Esophagus squamous epithelium (tissue), 4 donors: ENCODE data around the gene RNF7.

Experiments
- POLR2A ChIP-seq, 4 donors: fragments of 450-650 bp; IDR thresholded peaks; one replicate each; pipeline ENCODE4 v1.6.1; 2017; ENCODE audit warnings: antibody characterized with exemption in 4 of 4, mild to moderate bottlenecking in 4 of 4, moderate library complexity in 3 of 4
- TF ChIP-seq, protein P1 (sequence below), 6 experiments: fragments of 450-650 bp in 4 of 6; fragments of 200-600 bp in 2 of 6; sonication (generic) in 2 of 6; IDR thresholded peaks; one replicate each; pipeline ENCODE4 v1.5.1; 2016 to 2019; ENCODE audit warnings: antibody characterized with exemption in 6 of 6, mild to moderate bottlenecking in 4 of 6, moderate library complexity in 4 of 6

DNA sequence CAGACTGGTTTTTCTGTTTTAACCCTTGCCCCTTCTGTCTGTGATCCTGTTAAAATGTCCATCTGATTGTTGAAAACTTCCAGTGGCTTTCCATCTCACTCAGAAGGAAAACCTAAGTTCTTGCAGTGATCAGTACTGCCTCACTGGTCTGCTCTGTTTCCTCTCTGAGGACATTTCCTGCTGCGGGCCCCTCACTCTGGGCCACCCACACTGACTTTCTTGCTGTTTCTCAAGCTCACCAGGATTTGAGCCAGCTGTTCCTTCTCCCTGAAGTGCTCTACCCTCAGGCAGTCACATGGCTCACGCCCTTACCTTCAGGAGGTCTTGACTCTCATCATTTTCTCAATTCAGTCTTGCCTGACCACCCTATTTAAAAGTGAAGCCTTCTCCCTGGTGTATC is 26.9 kb downstream of the RNF7 start:
- TF ChIP-seq POLR2A (IDR thresholded peaks at IDR 0.05), result no peak
- TF ChIP-seq, protein P1, sequence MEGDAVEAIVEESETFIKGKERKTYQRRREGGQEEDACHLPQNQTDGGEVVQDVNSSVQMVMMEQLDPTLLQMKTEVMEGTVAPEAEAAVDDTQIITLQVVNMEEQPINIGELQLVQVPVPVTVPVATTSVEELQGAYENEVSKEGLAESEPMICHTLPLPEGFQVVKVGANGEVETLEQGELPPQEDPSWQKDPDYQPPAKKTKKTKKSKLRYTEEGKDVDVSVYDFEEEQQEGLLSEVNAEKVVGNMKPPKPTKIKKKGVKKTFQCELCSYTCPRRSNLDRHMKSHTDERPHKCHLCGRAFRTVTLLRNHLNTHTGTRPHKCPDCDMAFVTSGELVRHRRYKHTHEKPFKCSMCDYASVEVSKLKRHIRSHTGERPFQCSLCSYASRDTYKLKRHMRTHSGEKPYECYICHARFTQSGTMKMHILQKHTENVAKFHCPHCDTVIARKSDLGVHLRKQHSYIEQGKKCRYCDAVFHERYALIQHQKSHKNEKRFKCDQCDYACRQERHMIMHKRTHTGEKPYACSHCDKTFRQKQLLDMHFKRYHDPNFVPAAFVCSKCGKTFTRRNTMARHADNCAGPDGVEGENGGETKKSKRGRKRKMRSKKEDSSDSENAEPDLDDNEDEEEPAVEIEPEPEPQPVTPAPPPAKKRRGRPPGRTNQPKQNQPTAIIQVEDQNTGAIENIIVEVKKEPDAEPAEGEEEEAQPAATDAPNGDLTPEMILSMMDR (IDR thresholded peaks at IDR 0.05), result no peak
